K562 (cell line): Measurements from ENCODE around the gene RBM12. TPM values are rescaled to one million over a fixed set of nuclear protein-coding genes. Genes with fewer than 3 reads are reported as not detected.

Experiments
- ATAC-seq: fragments of 200-7000 bp; cut with Tn5 transposase; 3 replicates; pipeline ENCODE4 v1.9.1; 2020; ENCODE audit warnings: moderate library complexity
- BruUV-seq: library from RNA; stranded (reverse); fragments of 400-500 nt; replicated peaks from 2 replicates; lab custom pipeline; 2021; lab: Mats Ljungman, UMichigan
- CTCF ChIA-PET: fragments of 300-600 bp; formaldehyde crosslinking; extraction: SDS; loops from one replicate; lab custom pipeline; 2021; ENCODE audit warnings: low intra/inter-chr PET ratio; lab: Yijun Ruan, JAX
- POLR2A ChIA-PET: fragments of 300-600, 350-650 bp; sonication (Branson Sonifier 250); formaldehyde crosslinking; extraction: SDS; loops from one replicate; lab custom pipeline; 2021; ENCODE audit warnings: antibody characterized with exemption, inconsistent platforms; lab: Yijun Ruan, JAX
- DNase-seq, 4 experiments: peaks; one replicate each; pipeline versions ENCODE4 v3.0.0 to v3.0.0-alpha.2; 2011 to 2018; ENCODE audit warnings: low spot score in 3 of 4, mixed read lengths in 3 of 4; ENCODE audit errors: extremely low read depth in 1 of 4
- FAIRE-seq: peaks from 2 replicates; lab custom pipeline; 2011; peaks lifted over from hg19 to GRCh38; lab: Jason Lieb, UNC
- H2AFZ ChIP-seq: 2 replicates; pipeline ENCODE4 v1.6.0; 2011; ENCODE audit warnings: low read depth, low read length, control low read depth, inconsistent platforms
- H3K27ac ChIP-seq: fragments of 200-600 bp; 3 replicates; pipeline ENCODE4 v1.8.0; 2011; ENCODE audit warnings: low read depth, mild to moderate bottlenecking, control low read depth, inconsistent platforms, low read length, moderate library complexity, mixed read lengths; ENCODE audit errors: extremely low read depth
- H3K27me3 ChIP-seq, 2 experiments: fragments of 300-600 bp in 1 of 2; 2 replicates in 1 of 2; 3 replicates in 1 of 2; pipeline versions ENCODE4 v1.6.0 to v1.8.0; 2011; ENCODE audit warnings: inconsistent platforms in 2 of 2, low read length in 2 of 2, mild to moderate bottlenecking in 1 of 2, mixed read lengths in 1 of 2, moderate library complexity in 1 of 2; ENCODE audit not compliant: control insufficient read depth in 2 of 2, insufficient read depth in 2 of 2
- H3K36me3 ChIP-seq: fragments of 300-600 bp; 3 replicates; pipeline ENCODE4 v1.8.0; 2011; ENCODE audit warnings: mild to moderate bottlenecking, low read length, inconsistent platforms; ENCODE audit not compliant: control insufficient read depth, insufficient read depth
- H3K4me1 ChIP-seq, 2 experiments: fragments of 200-600 bp in 1 of 2; replicated peaks in 1 of 2; 2 replicates in 1 of 2; 3 replicates in 1 of 2; pipeline versions ENCODE4 v1.5.1 to v1.8.0; 2011; ENCODE audit warnings: inconsistent platforms in 2 of 2, low read length in 2 of 2, mild to moderate bottlenecking in 1 of 2, mixed read lengths in 1 of 2, moderate library complexity in 1 of 2; ENCODE audit not compliant: control insufficient read depth in 2 of 2, insufficient read depth in 2 of 2
- H3K4me2 ChIP-seq: 2 replicates; pipeline ENCODE4 v1.6.1; 2011; ENCODE audit warnings: low read length, control low read depth, inconsistent platforms, mixed read lengths; ENCODE audit not compliant: insufficient read depth
- H3K4me3 ChIP-seq: fragments of 200-600 bp; sonication (generic), shearing (Covaris generic); 2 replicates; pipeline ENCODE4 v1.5.1; 2016; ENCODE audit warnings: control low read depth, inconsistent platforms
- H3K79me2 ChIP-seq: fragments of 200-600 bp; 3 replicates; pipeline ENCODE4 v1.8.0; 2011; ENCODE audit warnings: low read length, inconsistent platforms; ENCODE audit not compliant: control insufficient read depth, insufficient read depth
- H3K9ac ChIP-seq, 2 experiments: 2 replicates each; pipeline versions ENCODE4 v1.6.0 to v1.6.1; 2011; ENCODE audit warnings: low read depth in 2 of 2, low read length in 2 of 2, control low read depth in 1 of 2, inconsistent platforms in 1 of 2, mild to moderate bottlenecking in 1 of 2, mixed read lengths in 1 of 2; ENCODE audit not compliant: insufficient read depth in 1 of 2
- H3K9me1 ChIP-seq: one replicate; pipeline ENCODE4 v1.6.0; 2011; ENCODE audit warnings: inconsistent platforms, mild to moderate bottlenecking, low read length, moderate library complexity; ENCODE audit not compliant: control insufficient read depth, insufficient read depth
- H3K9me3 ChIP-seq: replicated peaks from 2 replicates; pipeline ENCODE4 v1.5.1; 2011; ENCODE audit warnings: low read depth, low read length, inconsistent platforms; ENCODE audit not compliant: control insufficient read depth, insufficient read depth
- H4K20me1 ChIP-seq: replicated peaks from 2 replicates; pipeline ENCODE4 v1.6.1; 2011; ENCODE audit warnings: low read length, inconsistent platforms, mixed read lengths; ENCODE audit not compliant: control insufficient read depth, insufficient read depth
- DACH1 ChIP-seq: fragments of 450-650 bp; IDR thresholded peaks from 2 replicates; pipeline ENCODE4 v1.6.1; 2018; ENCODE audit not compliant: partially characterized antibody
- MAFK ChIP-seq: IDR thresholded peaks from 2 replicates; pipeline ENCODE4 v1.6.1; 2011; ENCODE audit warnings: low read length, improper control_type of control experiment
- MEF2A ChIP-seq: IDR thresholded peaks from 2 replicates; pipeline ENCODE4 v1.6.1; 2011; ENCODE audit warnings: low read depth, mild to moderate bottlenecking, low read length, moderate library complexity; ENCODE audit not compliant: control insufficient read depth
- MTA2 ChIP-seq: fragments of 450-650 bp; IDR thresholded peaks from 2 replicates; pipeline ENCODE4 v1.6.1; 2016; ENCODE audit warnings: low read depth
- NFE2 ChIP-seq: IDR thresholded peaks from 2 replicates; pipeline ENCODE4 v1.6.1; 2014; ENCODE audit warnings: antibody characterized with exemption, low read depth
- POLR2B ChIP-seq: fragments of 450-650 bp; IDR thresholded peaks from 2 replicates; pipeline ENCODE4 v1.6.1; 2018; ENCODE audit warnings: low read depth; ENCODE audit not compliant: partially characterized antibody
- POLR2G ChIP-seq: fragments of 200-400 bp; formaldehyde crosslinking; IDR thresholded peaks from 2 replicates; pipeline ENCODE4 v1.6.1; 2017; ENCODE audit warnings: low read depth, mild to moderate bottlenecking, antibody characterized with exemption, low read length, moderate library complexity
- RBFOX2 ChIP-seq: fragments of 200-400 bp; formaldehyde crosslinking; IDR thresholded peaks from 2 replicates; pipeline ENCODE4 v1.6.1; 2017; ENCODE audit warnings: low read depth, mild to moderate bottlenecking, low read length, moderate library complexity
- ZNF431 ChIP-seq: sonication (generic); formaldehyde crosslinking; IDR thresholded peaks from 2 replicates; pipeline ENCODE4 v1.8.0; 2022; ENCODE audit warnings: mild to moderate bottlenecking, missing genetic modification reagents
- WGBS: fragments of 100-300 bp; shearing (Covaris generic); methylation state at CpG from one replicate; pipeline ENCODE4 v1.1.6; 2016; ENCODE audit warnings: low coverage, mixed read lengths; ENCODE audit not compliant: insufficient coverage; ENCODE audit errors: missing lambda C conversion rate; 5-methylcytosine and 5-hydroxymethylcytosine counted together
- in situ Hi-C: fragments of 300-500 bp; cut with MboI; formaldehyde crosslinking; loops from 4 replicates; pipeline ENCODE4 v1.15.0; 2018; ENCODE audit warnings: inconsistent platforms, mixed read lengths
- intact Hi-C: fragments of 100-400 bp; cut with micrococcal nuclease; formaldehyde crosslinking; loops from 2 replicates; pipeline ENCODE4 v1.14.2; 2022
- polyA plus RNA-seq, 8 experiments: library from polyadenylated mRNA; depleted of rRNA in 4 of 8; stranded (reverse) in 5 of 8; unstranded in 3 of 8; fragments of >200 nt; fragmentation: Nextera tagmentation in 2 of 8; fragmentation: Illumina TruSeq in 1 of 8; extraction: Ambion mirVana in 2 of 8; extraction: Trizol in 1 of 8; gene quantifications; 2 replicates each; pipeline versions ENCODE4 v1.2.1 to v1.2.3, GENCODE V29; 2011 to 2014; ENCODE audit warnings: inconsistent platforms in 1 of 8, missing spikeins in 1 of 8
- total RNA-seq, 7 experiments: library from RNA; depleted of rRNA in 6 of 7; stranded (reverse); fragments of >200 nt in 6 of 7; fragmentation: Illumina TruSeq in 2 of 7; extraction: Trizol in 2 of 7; gene quantifications; 2 replicates each; pipeline versions ENCODE4 v1.2.1 to v1.2.3, GENCODE V29; 2011 to 2021; ENCODE audit warnings: low replicate concordance in 1 of 7
- TF ChIP-seq, protein P1 (sequence below): fragments of 250-450 bp; sonication (Bioruptor Pico); IDR thresholded peaks from 2 replicates; pipeline ENCODE4 v1.5.0; 2021; ENCODE audit warnings: mild to moderate bottlenecking, moderate library complexity
- TF ChIP-seq, protein P2 (sequence below): fragments of 450-650 bp; IDR thresholded peaks from 2 replicates; pipeline ENCODE4 v1.6.1; 2017; ENCODE audit warnings: antibody characterized with exemption
- TF ChIP-seq, protein P3 (sequence below): fragments of 250-450 bp; sonication (Bioruptor Pico); IDR thresholded peaks from 2 replicates; pipeline ENCODE4 v1.5.0; 2020; ENCODE audit warnings: mild to moderate bottlenecking
- TF ChIP-seq, protein P4 (sequence below): fragments of 450-650 bp; conservative IDR thresholded peaks from 2 replicates; pipeline ENCODE4 v1.6.1; 2016; ENCODE audit warnings: missing genetic modification characterization, low read depth, mild to moderate bottlenecking, missing compliant biosample characterization, moderate library complexity

The RBM12 gene
- total and polyA plus RNA-seq, 9 of the 15 experiments (the other 6 are each of a cell fraction or from before 2014, with no cell fraction given): 5.0 to 162 (median 73.3) TPM

DNA sequence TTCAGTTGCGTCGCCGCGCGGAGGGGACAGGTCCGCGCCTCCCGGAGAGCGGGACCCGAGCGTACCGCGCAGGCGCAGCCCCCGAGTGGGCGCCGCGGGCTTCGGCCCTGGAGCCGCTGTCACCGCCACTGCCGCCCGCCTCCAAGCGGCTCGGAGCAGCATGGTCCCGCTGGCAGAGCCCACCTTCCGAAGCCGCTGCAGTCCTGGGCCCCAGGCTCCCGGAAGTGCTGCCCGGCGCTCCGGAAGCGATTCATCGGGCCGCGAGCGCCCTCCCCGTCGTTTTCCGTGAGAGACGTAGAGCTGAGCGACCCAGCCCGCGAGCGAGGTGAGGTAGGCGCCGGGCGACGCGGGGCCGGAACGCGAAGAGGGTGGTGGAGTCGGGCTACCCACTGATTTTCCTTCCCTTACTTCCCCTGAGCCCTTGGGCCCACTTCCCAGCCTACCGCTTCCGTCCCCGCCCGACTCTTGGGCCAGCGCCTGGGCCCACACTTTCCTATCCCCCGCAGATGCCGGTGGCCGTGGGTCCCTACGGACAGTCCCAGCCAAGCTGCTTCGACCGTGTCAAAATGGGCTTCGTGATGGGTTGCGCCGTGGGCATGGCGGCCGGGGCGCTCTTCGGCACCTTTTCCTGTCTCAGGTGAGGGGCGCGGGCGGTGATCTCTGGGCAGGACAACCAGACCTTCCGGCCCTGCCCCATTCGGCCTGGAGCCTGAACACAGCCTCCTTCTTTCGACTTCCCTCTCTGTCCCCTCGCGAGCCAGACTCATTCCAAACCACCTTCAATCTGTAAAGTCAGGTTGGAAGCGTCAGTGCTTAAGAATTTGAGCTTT lies 34.6 kb upstream of the RBM12 start, which contains the start of the genes NFS1 and ROMO1:
Gene NFS1 (minus strand): TSS at position 226 of the 830 bp plus-strand sequence. CDS start 64 bp downstream, at position 162.
Gene ROMO1 (plus strand): TSS at position 279 of the 830 bp plus-strand sequence. CDS start 228 bp downstream, at position 507.
- no peaks in the 10 kb centered on the region for H3K27me3 ChIP-seq
- H3K27ac ChIP-seq: peak within 1 kb of the TSS; percentile 92
- peaks cover 41% of the 10 kb centered on the region for H3K79me2 ChIP-seq
- H3K4me1 ChIP-seq: peaks cover 10 to 14% of the 10 kb centered on the region in 2 experiments; a peak in 4 of 5 replicates
- peaks cover 63% of the 10 kb centered on the region; the same call in 2 of the 3 replicates for H3K36me3 ChIP-seq
- POLR2A ChIA-PET: interaction anchor here (0.6 to 12.6 kb wide), 15 partner anchors 9 to 255 kb away, joined by 3 to 102 read pairs (median 4); no protein-coding TSS in a partner anchor
- peak within 1 kb of the TSS; percentile 91 for H2AFZ ChIP-seq
- in situ Hi-C loops: no loop called here
- no peaks in the 10 kb centered on the region; the same call in 1 of the 2 replicates for H4K20me1 ChIP-seq
- peak within 1 kb of the TSS; percentile 96 for H3K4me3 ChIP-seq
- peak within 1 kb of the TSS; percentile 98 for H3K4me2 ChIP-seq
- under 1% methylated on average over 73 of the region's 81 CpGs for WGBS
- ATAC-seq: peak; percentile 94
- no peaks in the 10 kb centered on the region for H3K9me3 ChIP-seq
- BruUV-seq: TSS peak; percentile 75
- peak; percentile 57 for FAIRE-seq
- no peaks in the 10 kb centered on the region for H3K9me1 ChIP-seq
- H3K9ac ChIP-seq: peak within 1 kb of the TSS; percentile 97
- intact Hi-C loops: loop anchor here (2.0 kb wide), 1 partner anchor 83 kb away; no protein-coding TSS in a partner anchor
- DNase-seq: peak; percentile 90 to 97 (median 94)
- CTCF ChIA-PET: no interaction called here
- TF ChIP-seq RBFOX2 (peak; percentile 96), MTA2 (peak; percentile 71), ZNF431 (CRISPR knock-in tag) (no peak), NFE2 (no peak; the same call in 1 of the 2 replicates), POLR2B (peak; percentile 60), DACH1 (no peak), MEF2A (no peak), MAFK (no peak), POLR2G (peak; percentile 97)
- TF ChIP-seq, protein P1, sequence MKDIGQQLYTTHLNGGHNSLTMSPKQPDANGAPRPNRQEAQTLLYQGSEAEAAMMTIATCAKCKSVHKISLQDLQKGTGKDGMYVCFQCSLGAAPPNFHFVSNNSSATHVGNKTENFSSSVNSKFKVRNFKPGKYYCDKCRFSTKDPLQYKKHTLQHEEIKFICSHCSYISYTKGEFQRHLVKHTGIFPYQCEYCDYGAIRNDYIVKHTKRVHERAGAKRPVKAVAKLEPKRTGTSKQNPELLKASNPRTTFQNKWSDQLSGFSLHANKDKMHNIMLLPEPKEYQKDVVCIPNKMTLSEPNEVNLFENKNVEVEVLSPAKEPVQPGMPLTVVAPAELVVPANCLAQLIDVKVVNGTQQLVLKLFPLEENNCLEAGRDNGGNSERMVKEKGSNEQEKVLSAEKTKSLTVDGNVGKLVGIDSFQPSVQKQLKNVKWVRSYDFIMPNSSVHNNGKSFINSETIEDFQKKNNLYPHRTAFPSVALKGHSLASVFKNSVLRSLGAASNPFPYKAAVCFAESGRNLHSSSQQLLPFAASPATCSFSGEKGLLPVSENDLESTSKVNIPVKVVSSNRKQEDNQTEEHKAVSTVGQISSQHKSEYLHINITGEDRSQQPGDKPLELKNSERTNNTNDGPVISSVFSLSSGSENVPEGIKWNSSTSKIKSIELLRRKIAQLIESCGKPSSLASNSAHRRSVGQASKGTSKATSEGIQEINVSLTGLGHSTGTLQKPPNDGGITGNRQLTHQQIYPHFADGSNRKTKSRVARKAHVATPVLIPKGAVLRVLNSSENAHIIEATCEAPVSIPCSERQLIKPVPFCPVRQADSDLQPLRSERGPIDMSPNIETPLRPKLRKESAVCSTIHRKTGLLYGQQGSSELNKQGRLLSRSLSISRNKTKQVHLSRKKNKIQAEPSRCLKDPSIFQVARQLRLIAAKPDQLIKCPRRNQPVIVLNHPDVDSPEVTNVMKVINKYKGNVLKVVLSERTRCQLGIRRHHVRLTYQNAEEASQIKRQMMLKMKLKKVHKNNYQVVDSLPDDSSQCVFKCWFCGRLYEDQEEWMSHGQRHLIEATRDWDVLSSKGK (CRISPR knock-in tag): no peak
- TF ChIP-seq, protein P2, sequence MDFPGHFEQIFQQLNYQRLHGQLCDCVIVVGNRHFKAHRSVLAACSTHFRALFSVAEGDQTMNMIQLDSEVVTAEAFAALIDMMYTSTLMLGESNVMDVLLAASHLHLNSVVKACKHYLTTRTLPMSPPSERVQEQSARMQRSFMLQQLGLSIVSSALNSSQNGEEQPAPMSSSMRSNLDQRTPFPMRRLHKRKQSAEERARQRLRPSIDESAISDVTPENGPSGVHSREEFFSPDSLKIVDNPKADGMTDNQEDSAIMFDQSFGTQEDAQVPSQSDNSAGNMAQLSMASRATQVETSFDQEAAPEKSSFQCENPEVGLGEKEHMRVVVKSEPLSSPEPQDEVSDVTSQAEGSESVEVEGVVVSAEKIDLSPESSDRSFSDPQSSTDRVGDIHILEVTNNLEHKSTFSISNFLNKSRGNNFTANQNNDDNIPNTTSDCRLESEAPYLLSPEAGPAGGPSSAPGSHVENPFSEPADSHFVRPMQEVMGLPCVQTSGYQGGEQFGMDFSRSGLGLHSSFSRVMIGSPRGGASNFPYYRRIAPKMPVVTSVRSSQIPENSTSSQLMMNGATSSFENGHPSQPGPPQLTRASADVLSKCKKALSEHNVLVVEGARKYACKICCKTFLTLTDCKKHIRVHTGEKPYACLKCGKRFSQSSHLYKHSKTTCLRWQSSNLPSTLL: no peak
- TF ChIP-seq, protein P3, sequence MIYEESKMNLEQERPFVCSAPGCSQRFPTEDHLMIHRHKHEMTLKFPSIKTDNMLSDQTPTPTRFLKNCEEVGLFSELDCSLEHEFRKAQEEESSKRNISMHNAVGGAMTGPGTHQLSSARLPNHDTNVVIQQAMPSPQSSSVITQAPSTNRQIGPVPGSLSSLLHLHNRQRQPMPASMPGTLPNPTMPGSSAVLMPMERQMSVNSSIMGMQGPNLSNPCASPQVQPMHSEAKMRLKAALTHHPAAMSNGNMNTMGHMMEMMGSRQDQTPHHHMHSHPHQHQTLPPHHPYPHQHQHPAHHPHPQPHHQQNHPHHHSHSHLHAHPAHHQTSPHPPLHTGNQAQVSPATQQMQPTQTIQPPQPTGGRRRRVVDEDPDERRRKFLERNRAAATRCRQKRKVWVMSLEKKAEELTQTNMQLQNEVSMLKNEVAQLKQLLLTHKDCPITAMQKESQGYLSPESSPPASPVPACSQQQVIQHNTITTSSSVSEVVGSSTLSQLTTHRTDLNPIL (CRISPR knock-in tag): no peak
- TF ChIP-seq, protein P4, sequence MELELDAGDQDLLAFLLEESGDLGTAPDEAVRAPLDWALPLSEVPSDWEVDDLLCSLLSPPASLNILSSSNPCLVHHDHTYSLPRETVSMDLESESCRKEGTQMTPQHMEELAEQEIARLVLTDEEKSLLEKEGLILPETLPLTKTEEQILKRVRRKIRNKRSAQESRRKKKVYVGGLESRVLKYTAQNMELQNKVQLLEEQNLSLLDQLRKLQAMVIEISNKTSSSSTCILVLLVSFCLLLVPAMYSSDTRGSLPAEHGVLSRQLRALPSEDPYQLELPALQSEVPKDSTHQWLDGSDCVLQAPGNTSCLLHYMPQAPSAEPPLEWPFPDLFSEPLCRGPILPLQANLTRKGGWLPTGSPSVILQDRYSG (tag): no peak
